IPS DF 4.7 (cell line): ENCODE measurements around the gene DEFB131A.
"Not testable (repeated sequence)": the region's sequence is repeated elsewhere in the genome, so short reads cannot be mapped to it uniquely, and the experiment has no call there.

Source experiments
- DNase-seq: peaks from one replicate; pipeline ENCODE4 v3.0.0-alpha.2; 2013; ENCODE audit warnings: low spot score; ENCODE audit errors: extremely low read depth

DEFB131A gene

GRCh38 chr4:9494256-9495035, 50.2 kb downstream of the DEFB131A start:
- DNase-seq = not testable (repeated sequence)

GRCh38 chr4:9495443-9495842, 51.2 kb downstream of the DEFB131A start:
- peak; percentile 38 for DNase-seq

- not testable (repeated sequence) for DNase-seq
These were observed 53.6 kb downstream of the DEFB131A start for GRCh38 chr4:9497575-9498467.

GRCh38 chr4:9498468-9499040, 54.3 kb downstream of the DEFB131A start:
- DNase-seq = not testable (repeated sequence)

GRCh38 chr4:9499974-9500487, 55.8 kb downstream of the DEFB131A start:
- DNase-seq = not testable (repeated sequence)
